Stimulated activated CD4-positive, alpha-beta T cell treated with anti-CD3 and anti-CD28 coated beads, TNF-alpha, amount 100 ng/mL, for 24 hours (primary cell): ENCODE results near the gene PHLDA2.
"Not testable (repeated sequence)": the region's sequence is repeated elsewhere in the genome, so short reads cannot be mapped to it uniquely, and the experiment has no call there.

Source experiments
- DNase-seq, 3 experiments: peaks; one replicate each; pipeline ENCODE4 v3.0.0-alpha.2; 2020; ENCODE audit warnings: low read depth in 3 of 3

The PHLDA2 gene

DNA sequence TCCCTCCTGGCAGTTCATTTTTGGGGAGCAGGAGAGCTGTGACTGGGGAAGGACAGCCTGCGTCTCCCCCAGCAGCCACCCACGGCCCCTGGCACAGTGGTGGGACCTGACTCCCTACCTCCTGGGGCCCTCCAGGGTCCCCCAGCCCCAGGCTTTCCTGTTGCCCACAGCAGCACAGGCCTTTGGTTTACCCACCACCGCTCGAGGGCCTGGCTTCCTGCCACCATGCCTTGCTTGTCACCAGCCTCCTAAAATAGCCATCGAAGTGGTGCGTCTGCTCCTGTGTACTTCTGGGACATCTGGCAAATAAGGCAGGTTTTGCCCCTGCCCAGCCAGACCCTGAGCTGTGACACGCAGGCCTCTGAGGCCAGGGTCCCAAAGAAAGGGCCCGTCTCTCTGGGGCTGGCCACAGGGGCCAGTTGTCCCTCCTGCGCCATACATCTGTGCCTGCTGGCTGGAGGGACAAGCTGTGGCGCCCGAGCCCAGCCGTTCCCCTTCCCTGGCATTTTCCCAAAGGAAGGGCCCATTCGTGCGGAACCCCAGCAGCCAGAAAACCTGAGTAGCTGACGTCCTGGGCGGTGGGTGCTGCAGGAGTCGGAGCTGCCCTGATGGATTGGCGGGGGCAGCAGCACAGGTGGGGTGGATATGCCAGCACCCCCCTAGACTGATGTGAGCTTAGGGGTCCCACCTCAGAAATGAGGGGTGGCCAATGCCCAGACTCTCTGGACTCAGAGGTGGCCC is 14.6 kb downstream of the PHLDA2 start:
- no peak for DNase-seq

DNA sequence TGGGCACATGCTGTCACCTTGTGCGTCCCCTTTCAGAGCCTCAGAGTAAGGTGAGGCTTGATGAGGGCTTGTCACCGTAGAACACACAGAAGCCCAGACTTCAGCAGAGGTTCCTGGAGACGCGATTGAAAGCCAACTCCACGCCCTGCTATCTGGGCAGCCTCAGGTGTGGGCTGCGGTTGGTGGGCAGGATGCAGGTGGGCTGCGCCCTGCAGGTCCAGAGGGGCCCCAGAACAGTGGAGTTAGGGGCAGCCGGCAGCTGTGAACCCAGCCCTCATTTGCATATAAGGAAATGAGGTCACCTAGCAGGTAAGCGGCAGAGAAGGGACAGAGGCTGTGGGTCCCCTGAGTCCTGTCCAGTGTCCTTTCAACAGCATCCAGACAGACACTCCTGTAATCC is 15.4 kb downstream of the PHLDA2 start:
- DNase-seq: no peak

GRCh38 chr11:2913019-2913431 is 16.2 kb downstream of the PHLDA2 start:
- no peak for DNase-seq

DNA sequence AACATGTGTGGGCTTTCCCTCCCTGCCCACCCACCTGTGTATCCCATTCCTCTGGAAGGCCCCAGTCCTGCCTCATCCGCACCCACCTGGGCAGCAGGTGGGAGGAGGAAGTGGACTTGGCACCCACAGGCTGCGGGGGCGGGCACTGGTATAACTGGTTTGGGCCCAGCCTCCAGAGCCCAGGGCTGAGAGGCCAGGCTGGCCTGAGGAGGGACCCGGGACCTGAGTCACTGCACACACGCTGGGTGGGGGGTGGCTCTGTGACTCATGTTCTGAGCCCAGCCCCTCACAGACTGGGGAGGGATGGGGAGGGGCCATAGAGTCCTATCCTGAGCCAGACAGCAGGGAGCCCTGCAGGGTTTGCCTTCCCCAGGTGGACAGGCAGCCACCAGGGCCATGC is 16.7 kb downstream of the PHLDA2 start:
- no peak for DNase-seq

DNA sequence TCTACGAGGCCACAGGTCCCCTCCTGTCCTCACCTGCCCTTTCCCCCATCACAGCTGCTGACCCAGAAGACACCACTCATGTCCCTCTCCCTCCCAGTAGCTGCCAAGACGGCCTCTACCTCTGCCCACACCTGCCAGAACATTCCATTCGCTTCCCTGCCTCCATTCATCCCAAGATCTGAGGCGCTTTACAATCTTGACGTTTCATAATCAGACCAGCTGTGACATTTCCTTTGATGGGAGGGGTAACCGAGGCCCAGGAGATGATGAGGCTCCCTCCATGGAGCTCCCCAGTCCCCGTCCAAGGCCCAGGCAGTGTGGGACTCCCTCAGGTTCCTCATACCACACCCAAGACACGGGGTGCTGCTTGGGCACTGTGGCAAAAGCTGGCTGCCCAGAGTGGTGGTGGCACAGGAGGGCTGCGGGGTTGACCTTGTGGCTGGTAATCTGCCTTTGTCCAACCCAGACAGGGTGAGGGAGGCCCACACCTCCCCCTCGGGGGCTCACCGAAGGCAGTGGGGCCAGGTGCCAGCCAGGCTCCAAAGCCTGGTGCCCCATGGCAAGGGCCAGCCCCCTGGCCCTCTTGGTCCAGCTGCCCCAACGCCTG is 17.3 kb downstream of the PHLDA2 start:
- no peak for DNase-seq

DNA sequence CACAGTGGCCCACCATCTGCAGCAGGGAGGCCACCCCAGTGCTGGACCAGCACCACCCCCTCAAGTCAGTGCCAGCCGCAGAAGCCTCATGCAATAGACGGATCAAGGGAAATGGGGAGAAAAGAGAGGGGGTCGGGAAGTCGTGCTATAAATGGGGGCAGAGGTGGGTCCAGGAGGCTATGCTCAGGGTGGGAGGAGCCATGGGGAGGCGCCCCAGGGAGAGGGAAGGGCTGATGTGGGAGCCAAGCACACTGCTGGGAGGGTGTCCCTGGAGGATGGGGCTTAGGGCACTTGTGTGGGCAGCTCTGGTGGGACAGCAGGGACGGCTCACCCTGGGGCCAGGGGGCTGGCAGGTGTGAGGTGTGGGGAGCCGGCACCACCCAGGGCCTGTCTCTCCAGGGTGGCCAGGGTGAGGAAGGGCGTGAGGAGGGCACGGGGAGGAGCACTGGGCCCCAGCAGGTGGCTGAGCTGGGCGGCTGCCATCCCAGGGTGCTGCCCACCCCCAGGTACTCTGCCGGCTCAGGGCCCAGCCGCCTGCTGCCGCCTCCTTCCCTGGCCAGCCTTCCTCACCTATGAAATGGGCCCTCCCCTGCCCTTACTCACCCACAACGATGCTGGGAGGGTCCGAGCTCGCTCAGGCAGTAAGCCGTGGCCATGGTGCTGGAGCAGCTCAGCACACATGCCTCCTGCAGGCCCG is 18.0 kb downstream of the PHLDA2 start:
- no peak for DNase-seq

DNA sequence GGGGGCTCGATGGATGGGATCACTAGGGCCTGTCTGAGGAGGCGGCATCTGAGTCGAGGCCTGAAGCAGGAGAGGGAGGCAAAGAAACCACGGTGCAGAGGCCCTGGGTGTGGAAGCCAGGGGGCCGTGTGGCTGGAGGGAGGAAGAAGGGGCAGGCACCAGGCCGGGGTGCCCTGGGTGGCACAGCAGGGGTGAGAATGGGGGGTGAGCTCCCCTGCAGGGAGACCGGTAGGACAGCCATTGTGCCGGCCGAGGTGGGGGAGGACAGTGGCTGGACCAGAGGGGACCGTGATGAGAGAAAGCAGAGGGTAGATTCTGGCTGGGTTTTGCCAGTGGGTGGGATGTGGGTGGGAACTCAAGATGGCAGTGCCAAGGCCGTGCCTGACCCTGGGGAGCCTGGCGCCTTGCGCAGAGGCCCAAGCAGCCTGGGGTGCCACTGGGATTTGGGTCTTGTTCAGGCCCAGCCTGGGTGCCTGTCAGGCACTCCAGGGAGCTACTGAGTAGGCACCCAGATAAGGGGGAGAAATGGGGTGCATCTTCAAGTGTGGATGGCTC is 18.7 kb downstream of the PHLDA2 start:
- DNase-seq: no peak

- DNase-seq: no peak
Measured at GRCh38 chr11:2909133-2909902, 19.9 kb downstream of the PHLDA2 start.

DNA sequence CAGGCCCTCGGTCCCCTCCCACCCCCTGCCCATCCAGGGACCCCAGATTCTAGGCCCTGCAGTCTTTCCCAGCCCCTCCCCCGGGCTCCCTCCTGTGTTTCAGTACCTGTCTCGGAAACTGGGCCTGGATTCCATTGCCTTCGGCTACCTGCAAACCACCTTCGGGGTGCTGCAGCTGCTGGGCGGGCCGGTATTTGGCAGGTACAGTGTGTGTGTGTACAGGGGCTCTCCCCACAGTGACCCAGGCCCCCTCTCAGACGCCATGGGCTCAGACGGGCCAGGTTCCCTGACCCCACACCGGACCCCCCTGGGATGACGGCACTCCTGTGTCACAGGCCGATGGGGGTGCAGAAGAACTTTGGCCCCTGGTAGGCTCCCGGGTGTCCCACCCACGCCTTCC is 21.1 kb downstream of the PHLDA2 start:
- no peak for DNase-seq

- DNase-seq: not testable (repeated sequence)
Measured at GRCh38 chr11:2905299-2905698, 23.9 kb downstream of the PHLDA2 start.

DNA sequence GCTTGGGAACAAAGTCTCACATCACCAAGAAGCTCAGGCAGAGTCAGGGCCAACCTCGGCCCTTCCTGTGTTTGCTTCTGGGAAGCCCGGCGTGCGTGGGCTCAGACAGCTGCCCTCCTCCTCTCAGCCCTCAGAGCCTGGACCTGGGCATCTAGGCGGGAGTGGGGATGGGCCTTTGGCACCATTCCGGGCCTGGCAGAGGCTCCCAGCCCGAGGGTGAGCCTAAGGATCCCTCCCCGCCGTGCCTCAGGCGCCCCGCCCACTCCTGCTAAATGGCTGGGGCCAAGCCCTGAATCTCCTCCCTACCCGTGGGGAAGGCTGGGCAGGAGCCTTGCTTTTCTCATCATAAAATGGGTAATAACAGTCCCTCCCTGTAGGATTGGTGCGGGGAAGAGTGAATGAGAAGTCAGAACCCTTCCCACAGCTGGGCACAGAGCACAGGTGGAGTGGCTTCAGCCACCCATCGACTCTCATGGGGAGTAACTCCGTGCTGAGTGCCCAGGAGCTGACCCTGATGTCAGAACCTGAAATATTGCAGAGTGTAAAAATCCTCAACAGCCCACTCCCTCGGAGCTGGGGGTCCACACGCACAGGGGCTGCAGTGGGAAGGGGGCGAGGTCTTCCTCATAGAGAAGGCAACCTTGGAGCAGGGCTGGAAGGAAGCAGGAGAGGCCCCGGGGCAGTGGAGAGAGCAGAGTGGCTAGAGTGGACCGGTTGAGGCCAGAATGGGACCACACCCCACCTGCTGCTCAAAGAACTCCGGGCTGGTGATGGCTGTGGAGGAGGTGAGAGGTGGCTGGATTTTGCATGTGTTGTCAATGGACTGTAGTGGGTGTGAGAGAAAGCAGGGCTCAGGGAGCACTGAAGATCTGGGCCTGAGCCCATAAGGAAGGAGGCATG is 24.8 kb downstream of the PHLDA2 start:
- DNase-seq: no peak

DNA sequence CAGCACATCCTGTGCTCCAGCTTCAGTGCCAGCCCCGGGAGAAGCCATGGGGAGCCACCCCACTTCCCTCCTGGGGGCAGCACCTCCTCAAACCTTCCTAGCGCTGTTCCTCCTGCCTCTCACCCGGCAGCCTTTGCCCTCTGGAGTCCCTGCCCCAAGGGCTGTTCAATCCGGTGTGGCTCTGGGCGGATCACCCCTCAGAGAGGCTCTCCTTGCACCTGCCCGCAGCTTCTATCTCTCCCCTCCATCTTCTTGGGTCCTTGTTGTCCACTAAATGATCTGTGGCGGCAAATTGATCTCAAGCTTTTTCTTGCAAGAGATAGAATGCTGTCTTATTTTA is 25.6 kb downstream of the PHLDA2 start:
- no peak for DNase-seq

GRCh38 chr11:2902784-2903671 is 26.2 kb downstream of the PHLDA2 start:
- DNase-seq: no peak

GRCh38 chr11:2901854-2902783 is 27.1 kb downstream of the PHLDA2 start:
- DNase-seq: peak; percentile 85 to 97 (median 88)

DNA sequence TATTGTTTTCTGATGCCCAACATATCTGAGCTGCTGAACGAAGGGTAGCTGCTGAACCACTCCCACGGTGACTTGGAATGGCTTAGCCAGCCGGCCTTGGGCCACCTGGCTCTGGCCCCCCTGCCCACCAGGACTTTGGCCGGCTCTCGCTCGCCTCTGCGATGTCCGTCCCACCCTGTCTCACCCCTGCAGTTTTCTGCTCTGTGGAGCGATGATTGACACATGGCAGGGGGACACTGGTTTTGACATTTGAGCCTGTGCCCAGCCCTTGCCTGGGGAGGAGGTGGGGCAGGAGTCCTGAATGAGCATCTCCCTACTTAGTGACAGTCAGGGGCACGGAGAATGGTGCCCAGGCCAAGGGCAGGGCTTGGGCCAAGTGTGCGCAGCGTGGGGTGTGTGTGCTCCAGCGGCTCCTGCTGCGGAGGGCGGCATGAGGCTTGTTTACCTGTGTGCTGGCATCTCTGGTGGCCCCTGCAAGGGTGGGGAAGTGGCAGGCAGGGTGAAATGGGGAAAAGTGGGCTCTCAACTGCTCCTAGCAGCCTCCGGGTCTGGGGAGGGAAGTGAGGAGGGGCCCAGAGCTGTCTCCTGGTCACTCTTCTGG is 27.9 kb downstream of the PHLDA2 start:
- no peak for DNase-seq

- no peak for DNase-seq
Measured at GRCh38 chr11:2899080-2899783, 30.0 kb downstream of the PHLDA2 start.

- peak in 2 of 3 experiments; percentile 45 to 50 for DNase-seq
Measured at GRCh38 chr11:2898366-2899079, 30.7 kb downstream of the PHLDA2 start.
